GM19467 (cell line): ENCODE results near the gene CSTF2.
"Not testable (repeated sequence)": the region's sequence is repeated elsewhere in the genome, so short reads cannot be mapped to it uniquely, and the experiment has no call there.

Experiments
- ATAC-seq: cut with Tn5 transposase; IDR thresholded peaks from one replicate; pipeline ENCODE4 v1.9.1; 2021; ENCODE audit warnings: mild to moderate bottlenecking, moderate library complexity; ENCODE audit not compliant: unreplicated experiment

The CSTF2 gene, protein sequence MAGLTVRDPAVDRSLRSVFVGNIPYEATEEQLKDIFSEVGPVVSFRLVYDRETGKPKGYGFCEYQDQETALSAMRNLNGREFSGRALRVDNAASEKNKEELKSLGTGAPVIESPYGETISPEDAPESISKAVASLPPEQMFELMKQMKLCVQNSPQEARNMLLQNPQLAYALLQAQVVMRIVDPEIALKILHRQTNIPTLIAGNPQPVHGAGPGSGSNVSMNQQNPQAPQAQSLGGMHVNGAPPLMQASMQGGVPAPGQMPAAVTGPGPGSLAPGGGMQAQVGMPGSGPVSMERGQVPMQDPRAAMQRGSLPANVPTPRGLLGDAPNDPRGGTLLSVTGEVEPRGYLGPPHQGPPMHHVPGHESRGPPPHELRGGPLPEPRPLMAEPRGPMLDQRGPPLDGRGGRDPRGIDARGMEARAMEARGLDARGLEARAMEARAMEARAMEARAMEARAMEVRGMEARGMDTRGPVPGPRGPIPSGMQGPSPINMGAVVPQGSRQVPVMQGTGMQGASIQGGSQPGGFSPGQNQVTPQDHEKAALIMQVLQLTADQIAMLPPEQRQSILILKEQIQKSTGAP

DNA sequence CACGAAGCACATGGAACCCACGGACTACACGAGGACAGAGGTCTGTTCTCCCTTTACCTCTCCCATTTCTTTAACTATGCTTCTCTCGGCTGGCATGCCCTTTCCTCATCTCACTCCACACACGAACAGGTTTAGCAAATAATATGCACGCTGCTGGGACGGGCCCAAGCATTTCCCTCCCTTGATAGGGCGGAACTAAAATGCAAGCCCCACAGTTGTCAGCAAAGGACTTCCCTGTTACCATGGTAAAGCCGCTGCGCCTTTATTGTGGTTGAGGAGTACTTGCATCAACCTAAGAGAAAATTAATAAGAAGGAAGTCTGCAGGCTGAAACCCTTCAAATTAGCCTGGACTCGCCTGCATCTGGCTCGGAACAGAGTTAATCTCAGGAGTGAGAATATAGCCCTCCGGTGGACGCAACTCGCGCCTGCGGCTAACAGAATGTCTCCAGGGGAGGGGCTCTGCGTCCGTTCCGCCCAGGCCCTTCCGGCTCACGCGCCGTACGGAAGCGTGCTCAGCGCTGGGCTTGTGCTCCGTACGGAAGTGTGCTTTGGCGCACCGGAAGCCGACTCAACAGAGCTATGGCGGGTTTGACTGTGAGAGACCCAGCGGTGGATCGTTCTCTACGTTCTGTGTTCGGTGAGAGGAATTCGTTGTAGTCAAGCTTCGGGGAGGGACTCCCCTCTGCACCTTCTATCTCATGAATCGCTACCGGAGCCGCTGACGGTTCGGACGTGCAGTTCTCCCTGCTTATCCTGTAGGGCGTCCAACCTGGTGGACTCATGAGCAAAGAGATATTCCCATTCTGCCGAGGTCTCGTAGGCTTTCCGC is at the start of gene CSTF2:
CSTF2 (plus strand) TSS at position 555 of the 830 bp plus-strand sequence; CDS start at position 581, 26 bp downstream.
- ATAC-seq = peak; percentile 100

DNA sequence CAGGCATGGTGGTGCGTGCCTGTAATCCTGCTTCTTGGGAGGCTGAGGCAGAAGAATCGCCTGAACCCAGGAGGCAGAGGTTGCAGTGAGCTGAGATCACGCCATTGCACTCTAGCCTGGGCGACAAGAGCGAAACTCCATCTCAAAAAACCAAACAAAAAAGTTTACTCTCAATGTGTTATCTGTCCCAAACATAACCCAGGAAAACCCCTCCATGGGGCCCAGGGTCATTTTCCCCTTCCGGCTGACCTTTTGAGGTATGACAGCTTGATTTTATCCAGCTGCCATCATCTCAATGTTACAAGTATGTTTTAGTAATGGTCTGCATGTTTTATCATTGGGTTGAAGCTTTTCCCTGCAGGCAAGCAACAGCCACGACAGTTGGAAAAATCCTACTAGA is 23.8 kb upstream of the CSTF2 start:
- ATAC-seq = not testable (repeated sequence)

DNA sequence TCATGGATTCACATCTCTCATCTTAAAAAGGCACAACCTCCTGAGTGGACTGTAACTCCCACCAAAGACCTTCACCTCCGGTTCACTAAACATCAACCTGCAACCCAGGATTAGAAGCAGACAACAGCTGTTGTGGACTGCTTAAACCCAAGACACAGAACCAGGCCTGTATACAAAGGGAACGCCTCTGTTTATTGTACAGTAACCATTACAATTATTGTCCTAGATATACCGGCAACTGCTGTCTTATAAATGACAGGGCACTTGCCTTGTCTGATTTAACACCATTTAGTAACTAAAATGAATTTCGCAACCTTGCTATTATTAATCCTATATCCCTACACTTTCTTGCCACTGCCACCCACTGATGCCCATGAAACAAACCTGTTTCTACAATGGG is 22.8 kb upstream of the CSTF2 start:
- no peak for ATAC-seq

DNA sequence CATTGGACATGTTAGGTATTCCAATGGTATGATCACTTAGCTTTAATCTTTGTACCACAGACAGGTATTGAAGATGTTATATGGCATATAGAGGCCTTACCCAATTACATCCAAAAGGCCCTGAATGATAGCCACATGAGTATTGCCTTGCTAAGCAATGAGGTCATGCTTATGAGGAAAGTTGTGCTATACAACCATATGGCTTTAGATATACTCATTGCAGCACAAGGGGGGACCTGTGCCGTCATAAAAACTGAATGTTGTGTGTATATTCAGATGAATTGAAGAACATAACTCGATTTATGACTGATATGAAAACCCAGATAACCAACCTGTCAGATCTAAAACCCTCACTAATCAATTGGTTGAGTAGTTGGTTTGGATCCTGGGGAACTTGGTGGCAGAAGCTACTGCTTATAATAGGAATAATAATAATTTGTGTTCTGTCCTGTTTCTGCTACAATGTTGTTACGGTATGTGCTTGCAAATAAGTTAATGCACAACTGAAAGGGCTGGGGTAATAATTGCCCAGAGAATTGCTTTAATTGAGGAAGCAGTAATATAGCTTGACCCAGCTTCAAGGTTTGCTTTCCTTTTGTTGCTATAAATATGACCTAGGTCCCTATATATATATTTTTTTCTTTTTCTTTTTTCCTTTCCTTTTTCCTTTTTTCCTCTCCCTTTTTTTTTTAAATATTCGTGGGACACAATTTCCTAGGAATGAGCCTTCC is 21.5 kb upstream of the CSTF2 start:
- ATAC-seq = no peak

DNA sequence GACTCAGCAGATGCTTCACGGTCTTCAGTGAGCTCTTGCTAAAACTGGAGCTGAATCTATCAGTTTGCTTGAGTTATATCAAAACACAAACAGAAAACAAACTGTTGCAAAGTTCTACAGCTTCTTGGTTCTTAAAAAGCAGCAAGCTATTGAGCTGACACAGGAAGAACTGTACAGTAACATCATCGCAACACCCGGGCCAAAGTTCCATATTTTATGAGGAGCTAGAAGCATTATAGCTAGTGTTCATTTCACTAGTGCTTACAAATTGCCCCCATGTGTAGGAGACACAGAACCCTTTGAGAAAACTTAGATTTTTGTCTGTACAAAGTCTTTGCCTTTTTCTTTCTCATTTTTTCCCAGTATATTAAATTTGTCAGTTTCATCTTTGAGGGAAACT is 17.3 kb upstream of the CSTF2 start:
- no peak for ATAC-seq

DNA sequence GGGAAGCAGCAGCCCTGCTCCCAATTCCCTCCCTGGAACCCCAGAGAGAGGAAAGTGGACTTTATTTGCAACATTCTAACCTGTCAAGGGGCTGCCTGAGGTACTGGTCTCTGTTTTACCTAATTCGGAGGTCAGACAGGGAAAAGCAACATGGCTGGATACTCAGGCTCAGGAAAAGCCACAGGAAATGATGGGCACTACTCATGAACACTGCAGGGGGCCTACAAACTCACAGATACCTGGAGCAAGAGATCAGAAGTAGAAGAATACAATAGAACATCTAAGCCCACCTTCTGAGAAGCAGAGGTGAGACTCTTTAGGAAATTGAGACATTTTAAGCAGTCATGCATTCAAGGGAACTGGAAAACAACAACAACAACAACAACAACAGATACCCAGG is 15.4 kb upstream of the CSTF2 start:
- no peak for ATAC-seq

DNA sequence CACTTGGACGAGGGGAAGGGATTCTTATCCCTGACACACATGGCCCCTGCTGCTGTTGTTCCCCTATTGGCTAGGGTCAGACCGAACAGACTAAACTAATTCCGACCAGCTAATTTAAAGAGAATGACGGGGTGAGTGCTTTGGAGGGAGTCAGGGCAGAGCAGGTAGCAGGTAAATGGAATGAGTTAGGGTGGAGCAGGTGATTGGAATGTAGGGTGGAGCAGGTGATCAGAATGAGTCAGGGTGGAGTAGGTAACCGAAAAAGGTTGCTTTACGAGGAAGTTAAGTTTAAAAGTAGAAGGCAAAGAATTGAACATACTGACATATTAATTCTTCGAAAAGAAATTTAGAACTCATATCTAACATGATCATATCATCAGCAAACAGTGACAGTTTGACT is 11.9 kb upstream of the CSTF2 start:
- ATAC-seq = not testable (repeated sequence)

DNA sequence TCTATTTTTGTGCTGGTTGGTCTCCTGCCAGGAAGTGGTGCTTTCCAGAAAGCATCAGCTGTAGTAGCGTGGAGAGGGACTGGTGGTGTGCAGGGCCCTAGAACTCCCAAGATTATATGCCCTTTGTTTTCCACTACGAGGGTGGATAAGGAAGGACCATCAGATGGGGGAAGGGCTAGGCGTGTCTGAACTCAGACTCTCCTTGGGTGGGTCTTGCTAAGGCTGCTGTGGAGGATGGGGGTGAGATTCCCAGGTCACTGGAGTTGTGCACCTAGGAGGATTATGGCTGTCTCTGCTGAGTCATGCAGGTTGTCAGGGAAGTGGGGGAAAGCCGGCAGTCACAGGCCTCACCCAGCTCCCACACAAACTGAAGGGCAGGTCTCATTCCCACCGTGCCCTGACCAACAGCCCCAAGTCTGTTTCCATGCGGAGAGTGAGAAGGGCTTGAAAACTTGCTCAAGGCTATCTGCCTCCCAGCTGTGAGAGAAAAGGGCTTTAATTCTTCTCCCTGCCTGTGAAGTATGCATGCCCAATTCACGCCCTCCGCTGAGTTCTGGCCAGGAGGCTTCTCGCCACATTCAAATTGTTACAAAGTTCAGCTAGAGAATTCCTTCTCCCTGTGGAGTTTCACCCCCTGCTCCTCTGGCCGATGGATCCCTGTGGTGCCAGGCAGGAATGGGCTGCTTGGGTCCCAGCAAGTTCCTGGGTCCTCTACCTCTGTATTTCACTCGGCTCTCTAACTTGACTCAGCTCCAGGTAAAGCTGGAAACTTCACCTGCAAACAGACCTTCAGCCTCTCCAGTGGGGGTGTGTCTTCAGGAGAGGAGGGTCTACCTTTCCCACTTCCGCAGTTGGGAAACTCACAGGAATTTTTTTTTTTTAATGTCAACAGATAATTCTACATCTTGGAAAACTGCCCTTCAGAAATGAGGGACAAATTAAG is 7.7 kb upstream of the CSTF2 start:
- no peak for ATAC-seq

DNA sequence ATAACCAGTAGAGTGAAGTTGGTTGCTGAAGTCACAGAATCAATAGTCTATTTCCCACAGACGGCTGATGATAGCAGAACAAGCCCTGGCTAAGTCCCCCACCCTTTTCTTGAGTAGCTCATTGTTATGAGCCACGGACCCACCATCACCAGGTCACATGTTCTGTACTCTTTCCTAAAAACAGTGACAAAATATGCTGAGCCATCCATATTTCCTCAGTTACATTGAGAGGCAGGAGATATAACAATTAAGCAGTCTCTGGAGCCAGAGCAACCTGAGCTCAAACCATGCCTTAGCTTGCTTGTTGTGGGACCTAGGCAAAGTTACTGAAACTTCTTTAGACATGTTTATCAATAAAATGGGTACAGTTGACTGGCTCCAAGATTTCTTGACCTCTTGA is 2.9 kb upstream of the CSTF2 start:
- no peak for ATAC-seq

DNA sequence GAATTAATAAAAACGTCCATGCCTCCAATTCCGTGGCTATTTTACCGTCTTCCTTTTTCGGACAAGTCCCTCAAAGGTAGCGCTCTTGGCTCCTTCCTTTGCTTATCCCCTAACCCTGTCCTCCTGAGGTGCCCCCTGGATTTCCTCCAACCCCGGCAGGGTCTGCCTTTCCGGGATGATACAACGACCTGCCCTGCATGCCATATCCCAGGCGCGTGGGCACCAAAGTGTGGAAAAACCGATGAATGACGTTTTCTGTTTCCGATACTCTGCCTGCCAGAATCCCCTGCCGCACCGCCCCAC is 706 bp upstream of the CSTF2 start:
- ATAC-seq = no peak

DNA sequence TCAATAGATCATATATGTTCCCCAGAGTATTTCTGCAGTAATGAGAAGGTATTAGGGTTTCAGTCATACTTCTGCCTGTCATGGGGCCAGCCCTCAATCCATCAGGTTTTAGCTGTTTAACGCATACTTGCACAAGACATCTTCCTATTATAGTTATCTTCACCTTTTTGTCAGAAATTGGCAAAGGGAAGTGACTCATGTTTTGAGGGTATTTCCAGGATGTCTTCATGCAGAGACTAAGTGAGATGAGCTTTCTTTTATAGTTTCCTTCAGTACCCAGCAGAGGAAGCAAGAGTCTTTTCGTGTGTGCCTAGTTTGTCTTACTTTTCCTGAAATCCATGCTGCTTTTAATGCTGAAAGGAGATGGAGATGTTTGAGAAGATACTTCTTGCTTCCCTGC is 9.5 kb downstream of the CSTF2 start:
- ATAC-seq = peak; percentile 41

DNA sequence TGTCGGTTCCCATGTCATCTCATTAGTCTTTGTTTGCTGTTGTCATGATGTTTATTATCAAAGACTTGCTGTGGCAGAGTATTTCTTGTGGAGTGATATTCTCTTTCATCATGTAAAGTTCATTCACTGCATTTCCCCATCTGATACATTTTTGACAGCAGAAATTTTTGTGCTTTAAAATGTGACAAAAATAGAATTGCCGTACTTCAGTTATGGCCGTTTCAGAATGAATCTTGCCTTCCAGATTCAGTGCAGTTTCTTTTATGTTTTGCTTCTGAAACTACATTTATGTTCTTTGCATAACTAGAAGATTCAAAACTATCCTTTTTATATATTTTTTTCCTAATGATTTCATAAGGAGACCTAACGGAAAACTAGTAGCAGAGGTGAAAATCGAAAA is 10.0 kb downstream of the CSTF2 start:
- ATAC-seq = no peak

DNA sequence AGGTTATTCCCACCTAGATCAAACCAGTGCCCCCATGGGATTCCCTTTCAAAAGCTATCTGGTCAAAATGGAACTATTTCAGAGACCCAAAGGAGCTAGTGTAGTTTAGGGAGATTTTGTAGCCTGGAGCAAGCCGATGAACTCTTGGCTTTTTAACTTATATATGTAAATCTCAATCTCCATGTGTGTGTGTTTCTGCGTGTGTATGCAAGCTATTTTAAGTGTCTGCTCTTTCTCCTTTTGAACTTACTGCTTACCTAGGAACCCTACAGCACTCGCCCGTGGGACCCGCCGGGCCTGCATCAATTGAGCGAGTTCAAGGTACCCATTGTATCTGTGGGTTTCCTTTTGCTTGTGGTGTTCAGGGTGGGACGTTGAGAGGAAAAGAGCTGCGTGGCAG is 10.4 kb downstream of the CSTF2 start:
- no peak for ATAC-seq

DNA sequence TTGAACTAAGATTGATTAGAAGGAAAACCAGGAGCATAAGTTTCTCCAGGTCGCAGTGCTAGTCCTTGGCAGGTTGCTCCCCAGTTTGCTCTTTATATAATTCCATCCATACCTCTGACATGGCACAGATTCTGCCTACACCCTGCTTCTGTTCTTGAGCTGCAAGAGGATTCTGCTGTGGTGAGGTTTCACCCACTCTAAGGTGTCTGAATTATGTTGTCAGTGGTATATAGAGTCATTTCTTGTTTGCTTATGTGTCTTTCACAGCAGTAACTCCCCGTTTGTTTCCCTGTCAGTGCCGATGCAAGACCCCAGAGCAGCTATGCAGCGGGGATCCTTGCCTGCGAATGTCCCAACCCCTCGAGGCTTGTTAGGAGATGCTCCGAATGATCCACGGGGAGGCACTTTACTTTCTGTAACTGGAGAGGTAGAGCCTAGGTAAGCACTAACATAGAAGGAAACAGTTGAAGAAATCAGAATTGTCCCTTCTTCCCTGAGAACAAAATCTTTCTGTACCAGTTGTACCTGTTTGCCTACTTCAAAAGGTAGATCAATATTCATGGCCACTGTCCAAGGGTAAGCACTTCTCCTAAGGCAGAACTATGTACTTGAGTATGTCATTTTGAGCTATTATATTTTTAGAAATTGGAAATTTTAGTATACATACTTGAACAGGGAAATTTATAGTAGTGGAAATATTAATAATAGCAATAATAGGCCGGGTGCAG is 11.2 kb downstream of the CSTF2 start:
- no peak for ATAC-seq

DNA sequence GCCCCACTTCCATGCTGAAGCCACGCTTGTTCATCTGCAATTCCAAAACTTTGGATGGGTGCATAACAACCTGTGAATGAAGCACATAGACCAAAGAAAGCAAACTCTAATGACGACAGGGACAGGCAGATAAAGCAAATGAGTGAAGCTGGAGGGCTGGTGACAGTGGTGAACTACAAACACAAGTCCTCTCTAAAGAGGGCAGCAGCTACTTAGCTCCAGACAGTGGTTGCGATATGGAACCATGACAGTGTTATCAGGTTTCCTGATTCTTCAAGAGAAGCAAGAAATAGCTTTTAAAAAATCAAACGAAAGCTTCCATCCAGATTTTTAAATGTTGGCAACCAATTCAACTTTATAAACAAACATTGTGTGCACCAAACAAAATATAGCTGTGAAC is 30.1 kb downstream of the CSTF2 start:
- ATAC-seq = no peak

DNA sequence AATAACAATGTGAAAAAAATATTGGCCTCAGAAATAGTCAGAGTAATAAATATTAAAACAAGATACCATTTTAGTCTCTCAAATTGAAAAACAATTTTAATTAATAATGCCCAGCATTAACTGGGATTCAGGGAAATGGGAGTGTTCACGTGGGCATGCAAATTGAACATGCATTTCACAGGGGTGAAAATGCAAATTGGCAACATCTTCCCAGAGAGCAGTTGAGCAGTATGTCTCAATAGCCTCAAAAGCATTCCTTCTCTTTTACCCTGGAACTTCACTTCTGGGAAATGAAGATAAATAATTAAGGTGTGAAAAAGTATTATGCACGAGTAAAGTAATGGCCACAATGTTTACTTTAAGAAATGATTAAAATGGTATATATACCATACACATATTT is 32.6 kb downstream of the CSTF2 start:
- ATAC-seq = no peak

DNA sequence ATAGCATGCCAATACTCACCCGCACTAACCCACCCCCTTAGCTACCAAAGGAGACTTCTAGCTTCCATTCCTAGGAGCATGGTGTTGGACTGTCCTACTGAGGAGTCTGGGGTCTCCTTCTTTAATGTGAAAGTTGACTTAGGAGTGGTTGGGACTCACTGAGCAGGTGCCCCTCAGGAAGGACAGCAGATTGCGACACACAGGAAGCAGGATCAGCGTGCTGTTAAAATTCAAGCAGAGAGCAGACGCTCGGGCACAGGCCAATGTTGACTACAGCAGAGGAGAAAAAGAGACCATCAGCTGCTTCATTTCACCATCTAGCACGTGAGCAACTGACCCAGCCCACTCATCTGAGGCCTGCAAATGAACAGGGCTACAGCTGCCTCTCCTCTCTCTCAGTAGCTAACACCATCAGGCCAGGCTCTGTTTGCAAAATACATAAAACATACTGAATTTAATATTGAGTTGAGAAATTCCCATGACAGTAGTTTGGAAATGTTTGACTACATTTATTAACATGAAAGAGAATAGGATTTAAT is 43.2 kb downstream of the CSTF2 start:
- ATAC-seq = no peak

DNA sequence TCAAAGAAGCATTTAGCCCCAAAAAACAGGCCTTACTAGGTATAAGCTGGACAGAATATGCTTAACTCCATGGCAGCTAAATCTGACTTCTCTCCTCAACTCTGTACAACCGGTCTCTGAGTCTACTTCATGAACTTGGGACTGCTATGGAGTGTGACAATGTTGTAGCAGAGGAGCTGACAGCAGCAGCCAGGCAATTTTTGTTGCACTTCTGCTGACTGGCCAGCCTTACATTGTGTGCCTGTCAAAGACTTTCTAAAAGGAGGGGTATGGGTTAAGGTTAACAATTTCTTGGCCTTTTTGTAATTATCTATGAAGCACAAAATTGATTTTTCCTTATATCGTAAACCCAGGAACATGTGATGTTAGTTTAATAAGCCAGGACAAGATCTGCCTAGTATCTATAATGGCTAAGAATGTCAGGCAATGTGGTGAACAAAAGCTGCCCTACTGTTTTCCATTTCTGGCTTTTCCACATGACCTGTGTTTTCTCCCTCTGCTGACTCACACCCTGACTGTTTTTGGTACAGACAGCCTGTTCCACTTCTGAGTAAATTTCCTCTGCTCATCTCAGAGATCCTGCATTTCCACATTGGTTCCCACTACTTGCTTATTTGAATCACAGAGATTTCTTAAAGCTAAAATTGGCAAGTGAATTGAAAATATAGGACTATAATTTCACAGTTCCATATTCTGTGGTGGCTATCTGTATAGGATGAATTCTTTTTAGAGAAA is 44.6 kb downstream of the CSTF2 start:
- ATAC-seq = no peak

DNA sequence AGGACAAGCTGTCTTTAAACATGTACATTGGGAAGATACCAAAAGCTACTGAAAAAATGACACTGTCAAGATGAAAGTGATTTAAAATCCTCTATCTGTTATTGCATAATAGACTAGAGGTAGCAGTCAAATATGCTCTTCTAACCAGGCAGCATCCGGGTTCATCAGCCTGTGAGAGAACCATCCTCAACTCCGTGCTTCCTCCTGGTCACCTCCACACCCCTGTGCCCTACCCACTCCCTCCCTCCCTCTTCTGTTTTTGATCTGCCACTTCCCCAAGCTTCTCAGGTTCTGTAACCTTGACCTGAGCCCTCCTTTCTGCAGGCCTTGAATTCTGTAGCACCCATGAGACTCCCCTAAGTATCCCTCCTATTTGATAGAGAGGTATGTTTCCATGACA is 48.1 kb downstream of the CSTF2 start:
- no peak for ATAC-seq
